Measurements from ENCODE around the gene SUV39H2.

DNA sequence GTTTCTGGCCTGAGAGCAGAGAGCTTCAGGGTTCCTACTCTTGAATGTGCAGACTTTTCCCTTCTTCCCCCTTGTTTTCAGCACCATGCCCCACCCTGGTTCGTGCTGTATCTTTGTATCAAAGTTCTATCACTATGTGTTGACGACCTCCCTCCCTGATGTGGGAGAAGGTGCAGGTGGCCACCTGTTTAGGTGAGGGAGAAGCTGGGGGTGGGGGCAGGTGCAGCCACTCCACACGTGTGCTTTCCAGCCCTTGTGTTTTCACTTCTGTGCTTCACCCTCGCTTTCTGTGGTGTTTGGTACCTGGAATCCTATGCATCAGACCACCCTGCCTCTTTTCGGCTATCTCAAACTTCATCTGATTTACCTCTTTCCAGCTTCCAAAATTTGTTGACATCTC, 19.6 kb upstream of the SUV39H2 start:
- TF ChIP-seq, protein P1, sequence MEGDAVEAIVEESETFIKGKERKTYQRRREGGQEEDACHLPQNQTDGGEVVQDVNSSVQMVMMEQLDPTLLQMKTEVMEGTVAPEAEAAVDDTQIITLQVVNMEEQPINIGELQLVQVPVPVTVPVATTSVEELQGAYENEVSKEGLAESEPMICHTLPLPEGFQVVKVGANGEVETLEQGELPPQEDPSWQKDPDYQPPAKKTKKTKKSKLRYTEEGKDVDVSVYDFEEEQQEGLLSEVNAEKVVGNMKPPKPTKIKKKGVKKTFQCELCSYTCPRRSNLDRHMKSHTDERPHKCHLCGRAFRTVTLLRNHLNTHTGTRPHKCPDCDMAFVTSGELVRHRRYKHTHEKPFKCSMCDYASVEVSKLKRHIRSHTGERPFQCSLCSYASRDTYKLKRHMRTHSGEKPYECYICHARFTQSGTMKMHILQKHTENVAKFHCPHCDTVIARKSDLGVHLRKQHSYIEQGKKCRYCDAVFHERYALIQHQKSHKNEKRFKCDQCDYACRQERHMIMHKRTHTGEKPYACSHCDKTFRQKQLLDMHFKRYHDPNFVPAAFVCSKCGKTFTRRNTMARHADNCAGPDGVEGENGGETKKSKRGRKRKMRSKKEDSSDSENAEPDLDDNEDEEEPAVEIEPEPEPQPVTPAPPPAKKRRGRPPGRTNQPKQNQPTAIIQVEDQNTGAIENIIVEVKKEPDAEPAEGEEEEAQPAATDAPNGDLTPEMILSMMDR (IDR thresholded peaks at IDR 0.05): no peak
- no peak for TF ChIP-seq POLR2A (IDR thresholded peaks at IDR 0.05)
